Spleen (tissue), 7 donors: Measurements from ENCODE around the gene KRT23.

Experiments used
- POLR2A ChIP-seq, 3 donors: fragments of 450-650 bp; IDR thresholded peaks; one replicate each; pipeline ENCODE4 v1.5.1; 2017; ENCODE audit warnings: antibody characterized with exemption in 3 of 3, mild to moderate bottlenecking in 1 of 3
- POLR2AphosphoS5 ChIP-seq, 3 donors: sonication (generic); formaldehyde crosslinking; IDR thresholded peaks; one replicate each; pipeline ENCODE4 v1.5.1; 2017; ENCODE audit warnings: antibody characterized with exemption in 3 of 3
- TF ChIP-seq, protein P1 (sequence below), 11 experiments: fragments of 200-600 bp in 7 of 11; fragments of 450-650 bp in 4 of 11; sonication (generic) in 4 of 11; IDR thresholded peaks in 8 of 11; conservative IDR thresholded peaks in 3 of 11; 1 replicate in 7 of 11; 2 replicates in 4 of 11; pipeline versions ENCODE4 v1.4.0 to v1.8.0; 2016 to 2021; ENCODE audit warnings: antibody characterized with exemption in 11 of 11, inconsistent platforms in 4 of 11, mild to moderate bottlenecking in 1 of 11
- donor health status: DM: no; HTN: no; CAD: no; lungs with moderate emphysema.
- donor health status: DM: no; HTN: no; CAD: no.
- donor health status: DM: no; HTN: no; CAD: no.

DNA sequence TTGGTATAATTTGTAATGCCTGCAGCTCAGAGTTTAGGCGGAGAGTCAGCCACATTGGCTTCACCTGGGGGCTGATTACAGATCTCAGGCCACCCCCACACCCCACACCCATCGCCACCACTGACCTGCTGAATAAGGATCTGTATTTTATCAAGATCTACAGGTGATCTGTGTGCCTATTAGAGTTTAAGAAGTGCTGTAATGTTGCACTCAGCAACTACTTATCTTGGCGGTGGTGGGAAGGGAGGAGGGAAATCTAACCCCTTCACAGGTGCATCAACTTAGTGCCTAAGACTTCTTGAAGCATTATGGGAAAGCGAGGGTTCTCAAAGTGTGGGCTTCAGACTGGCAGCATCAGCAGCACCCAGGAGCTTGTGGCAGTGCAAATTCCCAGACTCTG, 34.9 kb downstream of the KRT23 start:
- TF ChIP-seq, protein P1, sequence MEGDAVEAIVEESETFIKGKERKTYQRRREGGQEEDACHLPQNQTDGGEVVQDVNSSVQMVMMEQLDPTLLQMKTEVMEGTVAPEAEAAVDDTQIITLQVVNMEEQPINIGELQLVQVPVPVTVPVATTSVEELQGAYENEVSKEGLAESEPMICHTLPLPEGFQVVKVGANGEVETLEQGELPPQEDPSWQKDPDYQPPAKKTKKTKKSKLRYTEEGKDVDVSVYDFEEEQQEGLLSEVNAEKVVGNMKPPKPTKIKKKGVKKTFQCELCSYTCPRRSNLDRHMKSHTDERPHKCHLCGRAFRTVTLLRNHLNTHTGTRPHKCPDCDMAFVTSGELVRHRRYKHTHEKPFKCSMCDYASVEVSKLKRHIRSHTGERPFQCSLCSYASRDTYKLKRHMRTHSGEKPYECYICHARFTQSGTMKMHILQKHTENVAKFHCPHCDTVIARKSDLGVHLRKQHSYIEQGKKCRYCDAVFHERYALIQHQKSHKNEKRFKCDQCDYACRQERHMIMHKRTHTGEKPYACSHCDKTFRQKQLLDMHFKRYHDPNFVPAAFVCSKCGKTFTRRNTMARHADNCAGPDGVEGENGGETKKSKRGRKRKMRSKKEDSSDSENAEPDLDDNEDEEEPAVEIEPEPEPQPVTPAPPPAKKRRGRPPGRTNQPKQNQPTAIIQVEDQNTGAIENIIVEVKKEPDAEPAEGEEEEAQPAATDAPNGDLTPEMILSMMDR (IDR thresholded peaks at IDR 0.05 in 8 of 11, conservative IDR thresholded peaks at IDR 0.05 in 3 of 11) = no peak
- no peak for TF ChIP-seq POLR2AphosphoS5 (IDR thresholded peaks at IDR 0.05)
- TF ChIP-seq POLR2A (IDR thresholded peaks at IDR 0.05) = no peak
